Right lobe of liver (tissue), 4 donors: ENCODE results near the gene UHMK1.

ENCODE experiments used
- CTCF ChIP-seq, 4 donors: fragments of 200-600 bp in 3 of 4; fragments of 450-650 bp in 1 of 4; IDR thresholded peaks; one replicate each; pipeline versions ENCODE4 v1.5.1 to v1.8.0; 2016 to 2022; ENCODE audit warnings: antibody characterized with exemption in 4 of 4, mild to moderate bottlenecking in 2 of 4
- POLR2A ChIP-seq: fragments of 450-650 bp; IDR thresholded peaks from one replicate; pipeline ENCODE4 v1.6.1; 2017; ENCODE audit warnings: antibody characterized with exemption, mild to moderate bottlenecking
- donor health status: DM: no; HTN: no; CAD: no.
- donor health status: DM: no; HTN: no; CAD: no.
- donor health status: DM: no; HTN: yes; CAD: no.

GRCh38 chr1:162487241-162487640 is 10.4 kb upstream of the UHMK1 start:
- TF ChIP-seq CTCF (IDR thresholded peaks at IDR 0.05) (no peak), POLR2A (no peak)
